Hippocampal formation (tissue), 2 donors: Measurements from ENCODE around the gene AFF1.
"Not testable (repeated sequence)": the region's sequence is repeated elsewhere in the genome, so short reads cannot be mapped to it uniquely, and the experiment has no call there.

Experiments used
- DNase-seq, 2 donors: peaks; one replicate each; lab custom pipeline; 2025; lab: John Stamatoyannopoulos, UW

AFF1 gene

DNA sequence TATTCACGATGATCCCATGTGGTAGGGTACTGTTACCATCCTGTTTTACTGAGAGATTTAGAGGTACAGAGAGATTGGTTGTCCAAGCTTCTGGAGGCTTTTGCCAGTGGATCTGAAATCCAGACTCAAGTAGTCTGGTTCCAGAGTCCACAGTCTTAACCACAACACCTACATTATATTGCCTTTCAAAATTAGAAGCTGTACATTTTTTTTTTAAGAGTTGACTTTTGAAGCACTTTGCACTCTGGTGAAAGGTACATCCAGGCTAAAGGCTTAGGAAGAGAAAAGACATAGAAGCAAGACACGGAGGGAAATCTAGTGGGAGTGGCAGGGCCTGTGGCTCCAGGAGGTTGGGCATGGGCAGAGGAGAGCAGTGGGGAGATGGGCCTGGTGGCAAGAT lies 122.1 kb downstream of the AFF1 start:
- DNase-seq: no peak

DNA sequence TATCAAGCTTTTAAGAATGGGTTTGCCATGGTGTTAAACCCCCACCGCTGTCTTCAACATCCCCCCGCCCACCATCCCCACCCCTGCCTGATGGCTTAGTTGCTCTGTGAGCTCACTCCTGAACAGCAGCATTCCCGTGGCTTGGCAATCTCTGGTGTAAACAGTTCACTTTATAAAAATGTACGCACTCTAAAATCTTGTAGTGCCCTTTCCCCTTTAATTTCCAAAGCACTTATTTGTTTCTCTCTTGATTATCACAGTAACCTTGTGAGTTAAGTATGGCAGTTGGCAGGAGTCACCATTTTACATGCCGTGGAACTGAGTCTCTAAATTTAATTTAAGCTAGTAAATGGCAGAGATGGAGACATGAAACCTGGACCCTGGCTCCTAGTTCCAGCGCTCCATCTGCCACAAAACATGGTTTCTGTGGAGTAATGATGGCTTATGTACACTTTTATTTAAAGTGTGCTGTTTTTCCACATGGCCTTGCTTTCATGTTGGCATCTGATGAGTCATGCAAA lies 123.1 kb downstream of the AFF1 start:
- DNase-seq: no peak

DNA sequence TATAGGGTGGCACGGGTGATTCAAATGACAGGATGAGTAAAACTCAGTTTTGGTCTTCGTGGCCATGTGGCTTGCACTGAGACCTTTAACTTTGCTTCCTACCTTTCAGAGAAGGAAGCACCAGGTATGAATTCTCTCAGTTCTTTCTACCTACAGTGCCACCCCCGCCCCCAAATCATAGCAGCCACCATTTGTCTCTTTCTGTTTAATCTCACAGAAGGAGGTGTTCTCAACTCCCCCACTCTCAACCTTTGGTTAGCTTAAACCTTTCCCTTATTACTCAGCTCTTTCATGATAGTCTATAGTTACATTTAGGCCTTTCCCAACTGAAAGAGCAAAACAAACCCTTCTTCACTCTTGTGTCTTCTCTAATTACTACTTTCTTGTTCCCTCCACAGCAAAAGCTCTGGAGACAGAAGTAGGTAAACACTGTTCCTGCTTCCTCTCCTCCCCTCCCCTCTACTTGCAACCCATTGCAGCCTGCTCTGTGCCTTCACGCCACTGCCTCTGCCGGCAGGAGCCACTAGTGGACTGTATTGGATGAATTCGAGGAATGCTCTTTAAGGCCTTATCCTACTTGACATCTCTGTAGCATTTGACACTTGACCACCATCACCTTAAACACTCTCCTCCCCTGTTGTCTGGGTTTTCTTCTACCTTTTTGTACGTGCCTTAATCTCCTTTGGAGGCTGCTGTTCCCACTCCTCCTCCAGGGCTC lies 123.7 kb downstream of the AFF1 start:
- DNase-seq: peak; percentile 31 to 57

- no peak for DNase-seq
These were observed 126.1 kb downstream of the AFF1 start for GRCh38 chr4:87060957-87061356.

DNA sequence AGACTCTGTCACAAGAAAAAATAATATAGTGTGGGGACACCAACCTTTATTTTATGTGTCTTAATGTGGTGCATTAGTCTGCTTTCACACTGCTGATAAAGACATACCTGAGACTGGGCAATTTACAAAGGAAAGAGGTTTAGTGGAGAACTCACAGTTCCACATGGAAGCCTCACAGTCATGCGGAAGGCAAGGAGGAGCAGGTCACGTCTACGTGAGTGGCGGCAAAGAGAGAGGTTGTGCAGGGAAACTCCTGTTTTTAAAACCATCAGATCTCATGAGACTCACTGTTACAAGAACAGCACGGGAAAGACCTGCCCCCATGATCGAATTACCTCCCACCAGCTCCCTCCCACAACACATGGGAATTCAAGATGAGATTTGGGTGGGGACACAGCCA lies 130.2 kb downstream of the AFF1 start:
- DNase-seq: no peak

DNA sequence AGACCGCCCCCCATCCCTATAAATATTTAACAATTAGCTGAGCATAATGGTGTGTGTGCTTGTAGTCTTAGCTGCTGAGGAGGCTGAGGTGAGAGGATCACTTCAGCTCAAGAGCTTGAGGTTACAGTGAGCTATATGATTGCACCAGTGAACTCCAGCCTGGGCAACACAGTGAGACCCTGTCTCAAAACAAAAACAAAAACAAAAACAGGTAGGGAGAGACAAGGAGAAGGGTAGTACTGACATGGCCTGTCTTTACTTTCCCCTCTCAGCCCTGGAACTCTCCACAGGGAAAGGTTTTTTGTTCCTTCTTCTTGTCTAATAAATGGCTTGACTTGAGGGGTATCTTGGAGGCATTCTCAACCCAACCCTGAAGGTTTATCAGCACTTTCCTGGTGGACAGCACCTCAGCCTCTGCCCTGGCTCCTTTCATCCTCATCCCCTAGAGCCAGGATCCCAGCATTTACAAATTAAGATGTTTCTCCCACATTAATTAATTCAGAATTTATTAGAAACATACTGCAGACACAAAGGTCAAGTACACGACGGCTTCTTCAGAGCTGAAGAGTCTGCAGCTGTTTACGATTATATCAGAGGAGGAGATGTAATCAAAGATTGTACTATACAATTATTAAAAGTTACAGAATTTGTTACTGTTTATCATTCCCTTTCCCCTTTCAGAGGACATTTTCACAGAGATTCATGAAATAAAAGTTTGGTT lies 131.8 kb downstream of the AFF1 start:
- no peak for DNase-seq

- no peak for DNase-seq
These were observed 132.5 kb downstream of the AFF1 start for GRCh38 chr4:87067124-87067885.

DNA sequence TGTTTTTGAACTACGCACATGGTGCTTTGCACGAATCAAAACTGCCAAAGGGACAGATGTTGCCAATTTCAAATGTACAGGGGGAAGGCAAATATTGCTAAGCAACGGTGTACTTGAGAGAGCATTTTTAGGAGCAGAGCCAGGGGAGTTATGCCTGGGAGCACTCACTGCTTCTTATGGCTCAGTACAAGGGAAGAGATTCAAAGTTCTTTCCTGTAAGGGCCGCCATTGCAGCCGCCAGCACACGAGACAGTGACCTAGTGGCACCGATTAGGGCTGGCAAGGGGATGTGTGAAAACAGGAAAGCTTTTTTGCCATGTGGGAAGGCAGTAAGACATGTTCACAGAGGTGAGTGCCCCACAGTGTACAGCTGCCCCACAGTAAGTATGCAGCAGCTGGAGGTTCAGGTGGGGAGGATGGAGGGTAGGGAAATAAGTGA lies 133.8 kb downstream of the AFF1 start:
- DNase-seq: peak in 1 of 2 donors; percentile 26

DNA sequence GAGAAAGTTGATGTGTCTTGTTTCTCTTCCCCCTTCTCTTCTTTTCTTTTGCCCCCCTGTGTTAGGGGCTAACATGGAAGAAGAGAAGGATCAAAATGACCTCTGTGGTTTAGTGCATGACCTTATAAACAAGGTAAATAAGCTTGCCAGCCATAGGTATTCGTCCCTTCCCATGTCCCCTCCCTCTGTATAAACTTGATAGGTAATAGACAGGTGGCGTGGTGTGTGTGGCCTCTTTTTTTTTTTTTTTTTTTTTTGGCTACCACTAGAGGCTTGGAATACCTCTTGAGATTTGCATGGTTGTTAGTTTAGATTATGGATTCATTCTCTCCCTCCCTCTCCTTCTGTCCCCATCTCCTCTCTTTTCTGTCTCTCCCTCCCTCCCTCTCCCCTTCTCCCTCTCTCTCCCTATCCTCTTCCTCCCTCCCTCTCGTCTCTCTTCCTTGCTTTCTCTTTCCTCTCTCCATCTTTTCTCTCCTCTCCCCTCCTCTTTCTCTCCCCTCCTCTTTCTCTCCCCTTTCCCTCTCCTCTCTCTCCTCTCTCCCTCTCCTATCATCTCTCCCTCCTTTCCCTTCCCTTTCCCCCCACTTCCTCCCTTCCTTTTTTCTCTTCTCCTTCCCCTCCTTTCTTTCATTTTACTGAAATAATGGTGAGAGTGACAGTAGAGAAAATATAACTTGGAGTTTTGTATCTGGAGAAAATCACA lies 134.4 kb downstream of the AFF1 start:
- no peak for DNase-seq

DNA sequence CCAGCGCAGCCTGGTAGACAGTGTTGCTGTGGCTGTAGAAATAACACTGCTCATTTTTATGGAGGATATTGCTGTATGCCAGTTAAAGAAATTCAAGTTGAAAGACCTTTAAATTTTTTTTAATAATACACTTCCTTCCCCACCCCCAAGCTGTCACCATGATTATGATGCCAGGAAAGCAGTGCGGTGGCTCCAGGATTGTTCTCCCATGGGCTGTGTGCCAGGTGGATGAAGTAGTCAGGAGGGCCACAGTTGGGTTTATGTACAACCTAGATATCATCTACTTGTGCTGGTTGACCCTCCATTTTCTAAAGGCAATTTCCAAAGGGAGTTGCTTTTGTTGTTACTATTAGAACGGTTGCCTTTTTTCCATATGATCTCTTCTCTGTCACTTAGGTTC lies 136.6 kb downstream of the AFF1 start:
- no peak for DNase-seq

- DNase-seq: not testable (repeated sequence)
These were observed 137.7 kb downstream of the AFF1 start for GRCh38 chr4:87072545-87072944.

- DNase-seq: peak; percentile 27 to 37
These were observed 138.6 kb downstream of the AFF1 start for GRCh38 chr4:87073199-87074120.

- DNase-seq: no peak
These were observed 139.3 kb downstream of the AFF1 start for GRCh38 chr4:87074121-87074488.

- DNase-seq: no peak
These were observed 141.1 kb downstream of the AFF1 start for GRCh38 chr4:87075876-87076275.

GRCh38 chr4:87076690-87077358 lies 142.0 kb downstream of the AFF1 start:
- peak in 1 of 2 donors; percentile 25 for DNase-seq

GRCh38 chr4:87077914-87078585 lies 143.2 kb downstream of the AFF1 start:
- DNase-seq: peak; percentile 21 to 64

DNA sequence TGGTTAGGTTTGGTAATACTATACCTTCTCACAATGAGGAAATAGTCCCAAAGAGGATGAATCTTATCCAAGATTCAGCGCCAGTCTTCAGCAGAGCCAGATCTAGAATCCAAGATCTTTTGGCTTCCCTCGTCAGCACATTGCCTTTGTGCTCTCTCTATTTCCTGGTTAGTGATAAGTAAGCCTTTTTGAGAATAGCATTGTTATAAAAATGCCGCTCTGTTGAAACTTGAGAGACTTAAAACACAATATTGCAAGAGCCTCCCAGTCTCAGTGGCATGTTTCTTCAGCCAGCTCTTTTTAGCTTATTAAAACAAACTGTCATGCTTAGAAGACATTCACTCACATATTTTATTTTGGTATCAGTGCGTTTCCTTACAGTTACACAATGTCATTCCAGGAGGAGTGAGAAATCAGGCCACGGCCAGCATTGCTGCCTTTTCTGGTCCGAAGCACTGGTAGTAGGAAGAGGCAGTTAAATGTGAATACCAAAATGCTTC lies 144.2 kb downstream of the AFF1 start:
- peak; percentile 26 to 81 for DNase-seq

DNA sequence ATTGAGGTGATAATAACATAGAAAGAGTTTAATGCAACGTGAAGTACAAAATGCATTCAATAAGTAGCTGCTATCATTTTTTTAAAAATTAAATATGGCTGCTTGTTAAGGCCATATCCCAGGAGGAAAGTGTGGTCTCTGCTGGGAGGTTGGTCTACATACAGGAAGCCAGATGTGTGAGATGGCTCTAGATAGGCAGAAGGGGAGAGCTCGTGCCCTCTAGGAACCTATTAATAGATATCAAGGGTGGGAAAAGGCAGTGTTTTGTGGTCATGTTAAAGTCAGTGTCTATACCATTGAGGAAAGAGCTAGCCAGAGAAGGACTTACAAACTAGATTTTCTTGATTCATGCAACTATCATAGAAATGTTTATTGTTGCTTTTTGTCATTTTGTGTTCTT lies 145.2 kb downstream of the AFF1 start:
- DNase-seq: no peak

DNA sequence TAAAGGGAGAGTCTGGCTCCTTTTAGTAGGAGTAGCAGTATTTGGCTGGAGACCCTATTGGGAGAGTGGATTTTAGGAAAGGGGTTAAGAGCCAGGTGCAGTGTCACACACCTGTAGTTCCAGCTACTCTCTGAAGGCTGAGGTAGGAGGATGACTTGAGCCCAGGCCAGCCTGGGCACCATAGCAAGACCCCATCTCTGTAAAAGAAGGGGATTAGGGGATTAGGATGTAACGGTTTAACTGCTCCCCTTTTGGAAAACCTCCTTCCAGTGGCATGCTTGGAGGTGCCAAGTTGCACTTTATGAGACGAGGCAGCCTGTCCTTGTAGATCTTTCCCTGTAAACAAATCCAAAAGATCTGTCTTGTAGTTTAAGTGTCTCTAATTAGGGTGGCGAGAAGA lies 145.7 kb downstream of the AFF1 start:
- no peak for DNase-seq
